SK-N-SH treated with all-trans-retinoic acid at 6 μM for 48 hours (cell line): Measurements from ENCODE around the gene CNPY1.

ENCODE experiments used
- ATAC-seq: fragments of 200-7000 bp; cut with Tn5 transposase; 3 replicates; pipeline ENCODE4 v1.9.1; 2020; ENCODE audit warnings: mild to moderate bottlenecking, moderate library complexity
- ARNTL ChIP-seq: fragments of 450-650 bp; formaldehyde crosslinking; IDR thresholded peaks from 2 replicates; pipeline ENCODE4 v1.5.0; 2020; ENCODE audit warnings: low read depth, mild to moderate bottlenecking, moderate library complexity, borderline replicate concordance
- BACH2 ChIP-seq: fragments of 250-450 bp; sonication (Bioruptor Pico); IDR thresholded peaks from 2 replicates; pipeline ENCODE4 v1.9.0; 2021; ENCODE audit warnings: mild to moderate bottlenecking, borderline replicate concordance
- CSDC2 ChIP-seq: fragments of 250-450 bp; sonication (Bioruptor Pico); IDR thresholded peaks from 2 replicates; pipeline ENCODE4 v1.5.0; 2020; ENCODE audit warnings: mild to moderate bottlenecking, moderate library complexity
- CSRNP3 ChIP-seq: fragments of 250-450 bp; sonication (Bioruptor Pico); IDR thresholded peaks from 2 replicates; pipeline ENCODE4 v1.5.1; 2021; ENCODE audit warnings: mild to moderate bottlenecking, moderate library complexity
- ESRRG ChIP-seq: fragments of 250-450 bp; sonication (Bioruptor Pico); IDR thresholded peaks from 2 replicates; pipeline ENCODE4 v1.6.1; 2021; ENCODE audit warnings: mild to moderate bottlenecking
- ISL1 ChIP-seq: fragments of 250-450 bp; sonication (Bioruptor Pico); IDR thresholded peaks from 2 replicates; pipeline ENCODE4 v2.1.2; 2022; ENCODE audit warnings: mild to moderate bottlenecking, moderate library complexity
- OSR1 ChIP-seq: fragments of 250-450 bp; sonication (Bioruptor Pico); IDR thresholded peaks from 2 replicates; pipeline ENCODE4 v1.8.0; 2022; ENCODE audit warnings: moderate library complexity, mild to moderate bottlenecking, inconsistent platforms
- PATZ1 ChIP-seq: fragments of 250-450 bp; sonication (Bioruptor Pico); IDR thresholded peaks from 2 replicates; pipeline ENCODE4 v1.8.0; 2020; ENCODE audit warnings: mild to moderate bottlenecking, moderate library complexity, borderline replicate concordance
- PPARA ChIP-seq: fragments of 250-450 bp; sonication (Bioruptor Pico); IDR thresholded peaks from 2 replicates; pipeline ENCODE4 v1.5.0; 2020; ENCODE audit warnings: mild to moderate bottlenecking, borderline replicate concordance
- RARB ChIP-seq: fragments of 250-450 bp; sonication (Bioruptor Pico); IDR thresholded peaks from 2 replicates; pipeline ENCODE4 v1.8.0; 2021; ENCODE audit warnings: mild to moderate bottlenecking, moderate library complexity
- SNAI2 ChIP-seq: fragments of 250-450 bp; sonication (Bioruptor Pico); IDR thresholded peaks from 2 replicates; pipeline ENCODE4 v1.5.0; 2020; ENCODE audit warnings: mild to moderate bottlenecking, moderate library complexity
- TCF4 ChIP-seq: fragments of 250-450 bp; sonication (Bioruptor Pico); IDR thresholded peaks from 2 replicates; pipeline ENCODE4 v1.8.0; 2021; ENCODE audit warnings: mild to moderate bottlenecking, moderate library complexity, borderline replicate concordance
- TOX ChIP-seq: fragments of 250-450 bp; sonication (Bioruptor Pico); IDR thresholded peaks from 2 replicates; pipeline ENCODE4 v1.8.0; 2021; ENCODE audit warnings: mild to moderate bottlenecking, moderate library complexity, borderline replicate concordance
- ZC3H10 ChIP-seq: fragments of 250-450 bp; sonication (Bioruptor Pico); IDR thresholded peaks from 2 replicates; pipeline ENCODE4 v1.5.1; 2021; ENCODE audit warnings: mild to moderate bottlenecking, moderate library complexity
- ZFP3 ChIP-seq: fragments of 250-450 bp; sonication (Bioruptor Pico); IDR thresholded peaks from 2 replicates; pipeline ENCODE4 v1.5.0; 2020; ENCODE audit warnings: mild to moderate bottlenecking, moderate library complexity
- ZFP30 ChIP-seq: fragments of 450-650 bp; formaldehyde crosslinking; IDR thresholded peaks from 2 replicates; pipeline ENCODE4 v1.5.0; 2022; ENCODE audit warnings: mild to moderate bottlenecking, moderate library complexity
- ZNF565 ChIP-seq: fragments of 450-650 bp; formaldehyde crosslinking; conservative IDR thresholded peaks from 2 replicates; pipeline ENCODE4 v1.5.0; 2020; ENCODE audit warnings: low read depth, mild to moderate bottlenecking, moderate library complexity
- ZNF70 ChIP-seq: fragments of 450-650 bp; formaldehyde crosslinking; IDR thresholded peaks from 2 replicates; pipeline ENCODE4 v1.5.0; 2020; ENCODE audit warnings: mild to moderate bottlenecking, moderate library complexity
- ZNF8 ChIP-seq: fragments of 450-650 bp; formaldehyde crosslinking; IDR thresholded peaks from 2 replicates; pipeline ENCODE4 v1.5.0; 2020; ENCODE audit warnings: mild to moderate bottlenecking, moderate library complexity
- TF ChIP-seq, protein P1 (sequence below): fragments of 250-450 bp; sonication (Bioruptor Pico); IDR thresholded peaks from 2 replicates; pipeline ENCODE4 v1.5.1; 2020; ENCODE audit warnings: low read depth, mild to moderate bottlenecking, moderate library complexity
- TF ChIP-seq, protein P2 (sequence below): fragments of 250-450 bp; sonication (Bioruptor Pico); IDR thresholded peaks from 2 replicates; pipeline ENCODE4 v1.5.0; 2020; ENCODE audit warnings: mild to moderate bottlenecking, moderate library complexity

CNPY1 gene

DNA sequence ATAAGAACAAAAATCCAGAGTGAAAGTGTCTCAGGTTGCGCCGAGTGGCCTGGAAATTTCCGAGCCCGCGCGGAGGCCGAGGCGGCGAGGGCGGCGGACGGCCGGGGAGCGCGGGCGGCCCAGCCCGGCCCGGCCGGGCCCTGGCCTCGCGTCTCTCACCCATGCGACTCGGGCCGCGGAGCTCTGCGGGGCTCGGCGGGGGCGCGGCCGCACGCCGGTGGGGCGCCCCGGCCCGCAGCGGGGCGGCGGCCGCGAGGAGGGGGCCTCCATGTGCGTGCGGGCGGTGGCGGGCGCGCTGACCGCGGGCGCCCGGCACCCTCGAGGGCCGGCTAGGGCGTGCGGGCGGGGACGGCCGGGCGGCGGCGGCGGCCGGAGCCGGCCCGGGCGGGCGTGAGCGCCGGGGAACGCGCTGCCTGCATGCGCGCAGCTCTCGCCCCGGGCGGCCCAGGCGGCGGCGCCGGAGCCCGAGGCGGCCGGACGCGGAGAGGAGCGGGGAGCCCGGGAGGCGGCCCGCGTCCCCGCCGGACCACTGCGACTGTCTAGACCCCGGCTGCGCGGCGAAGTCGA is 88.7 kb downstream of the CNPY1 start:
- ATAC-seq, result no peak
- TF ChIP-seq, protein P1, sequence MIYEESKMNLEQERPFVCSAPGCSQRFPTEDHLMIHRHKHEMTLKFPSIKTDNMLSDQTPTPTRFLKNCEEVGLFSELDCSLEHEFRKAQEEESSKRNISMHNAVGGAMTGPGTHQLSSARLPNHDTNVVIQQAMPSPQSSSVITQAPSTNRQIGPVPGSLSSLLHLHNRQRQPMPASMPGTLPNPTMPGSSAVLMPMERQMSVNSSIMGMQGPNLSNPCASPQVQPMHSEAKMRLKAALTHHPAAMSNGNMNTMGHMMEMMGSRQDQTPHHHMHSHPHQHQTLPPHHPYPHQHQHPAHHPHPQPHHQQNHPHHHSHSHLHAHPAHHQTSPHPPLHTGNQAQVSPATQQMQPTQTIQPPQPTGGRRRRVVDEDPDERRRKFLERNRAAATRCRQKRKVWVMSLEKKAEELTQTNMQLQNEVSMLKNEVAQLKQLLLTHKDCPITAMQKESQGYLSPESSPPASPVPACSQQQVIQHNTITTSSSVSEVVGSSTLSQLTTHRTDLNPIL (CRISPR knock-in tag), result no peak
- TF ChIP-seq SNAI2 (CRISPR knock-in tag) (no peak), ESRRG (CRISPR knock-in tag) (no peak), ISL1 (CRISPR knock-in tag) (no peak), OSR1 (CRISPR knock-in tag) (no peak), PATZ1 (no peak), ZNF70 (CRISPR knock-in tag) (no peak), ZNF565 (no peak), ZFP30 (no peak)
- TF ChIP-seq, protein P2, sequence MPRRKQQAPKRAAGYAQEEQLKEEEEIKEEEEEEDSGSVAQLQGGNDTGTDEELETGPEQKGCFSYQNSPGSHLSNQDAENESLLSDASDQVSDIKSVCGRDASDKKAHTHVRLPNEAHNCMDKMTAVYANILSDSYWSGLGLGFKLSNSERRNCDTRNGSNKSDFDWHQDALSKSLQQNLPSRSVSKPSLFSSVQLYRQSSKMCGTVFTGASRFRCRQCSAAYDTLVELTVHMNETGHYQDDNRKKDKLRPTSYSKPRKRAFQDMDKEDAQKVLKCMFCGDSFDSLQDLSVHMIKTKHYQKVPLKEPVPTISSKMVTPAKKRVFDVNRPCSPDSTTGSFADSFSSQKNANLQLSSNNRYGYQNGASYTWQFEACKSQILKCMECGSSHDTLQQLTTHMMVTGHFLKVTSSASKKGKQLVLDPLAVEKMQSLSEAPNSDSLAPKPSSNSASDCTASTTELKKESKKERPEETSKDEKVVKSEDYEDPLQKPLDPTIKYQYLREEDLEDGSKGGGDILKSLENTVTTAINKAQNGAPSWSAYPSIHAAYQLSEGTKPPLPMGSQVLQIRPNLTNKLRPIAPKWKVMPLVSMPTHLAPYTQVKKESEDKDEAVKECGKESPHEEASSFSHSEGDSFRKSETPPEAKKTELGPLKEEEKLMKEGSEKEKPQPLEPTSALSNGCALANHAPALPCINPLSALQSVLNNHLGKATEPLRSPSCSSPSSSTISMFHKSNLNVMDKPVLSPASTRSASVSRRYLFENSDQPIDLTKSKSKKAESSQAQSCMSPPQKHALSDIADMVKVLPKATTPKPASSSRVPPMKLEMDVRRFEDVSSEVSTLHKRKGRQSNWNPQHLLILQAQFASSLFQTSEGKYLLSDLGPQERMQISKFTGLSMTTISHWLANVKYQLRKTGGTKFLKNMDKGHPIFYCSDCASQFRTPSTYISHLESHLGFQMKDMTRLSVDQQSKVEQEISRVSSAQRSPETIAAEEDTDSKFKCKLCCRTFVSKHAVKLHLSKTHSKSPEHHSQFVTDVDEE, result no peak

DNA sequence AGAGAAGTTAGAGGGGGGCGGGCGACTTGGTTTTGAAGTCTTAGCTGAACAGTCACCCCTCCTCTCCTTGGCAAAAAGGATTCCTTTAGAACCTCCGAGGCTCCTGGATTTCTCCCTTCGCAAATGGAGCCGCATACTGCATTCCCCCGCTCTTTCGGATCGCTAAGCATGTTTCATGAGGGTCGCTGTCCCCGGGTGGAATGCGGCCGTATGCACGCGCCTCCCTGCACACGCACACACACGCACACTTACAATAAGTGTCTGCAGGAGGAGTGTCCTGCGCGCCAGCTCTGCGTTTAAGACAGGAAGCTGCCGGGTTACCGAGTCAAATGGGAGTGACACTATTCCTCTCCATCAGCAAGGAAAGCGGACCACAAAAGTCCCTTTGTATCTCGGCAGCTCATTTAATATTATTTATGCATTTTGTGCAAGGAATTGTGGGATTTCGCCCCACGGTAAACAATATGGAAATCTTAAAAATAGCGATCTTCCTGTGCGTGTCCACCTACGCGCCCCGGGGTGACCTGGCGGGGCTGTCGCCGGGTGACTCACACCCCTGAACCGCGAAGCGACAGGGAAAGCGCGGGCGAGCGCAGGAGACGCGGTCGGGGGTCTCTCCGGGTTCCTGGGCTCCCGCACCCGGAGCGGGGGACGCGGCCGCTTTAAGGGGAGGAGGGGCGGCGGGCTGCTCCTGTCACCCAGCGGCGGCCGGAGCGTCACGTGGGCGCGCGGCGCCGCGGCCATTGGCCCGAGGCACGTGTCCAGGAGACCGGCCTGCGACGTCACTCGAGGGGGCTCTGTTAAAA is 89.4 kb downstream of the CNPY1 start:
- peak; percentile 65 for ATAC-seq
- TF ChIP-seq BACH2 (CRISPR knock-in tag) (no peak), ARNTL (CRISPR knock-in tag) (no peak), PATZ1 (no peak), ESRRG (CRISPR knock-in tag) (no peak), CSDC2 (CRISPR knock-in tag) (no peak), SNAI2 (CRISPR knock-in tag) (no peak), CSRNP3 (CRISPR knock-in tag) (no peak), TOX (CRISPR knock-in tag) (no peak), TCF4 (no peak), RARB (no peak), ZNF70 (CRISPR knock-in tag) (no peak), ZC3H10 (CRISPR knock-in tag) (no peak), ZNF8 (CRISPR knock-in tag) (no peak), ZNF565 (no peak), ISL1 (CRISPR knock-in tag) (no peak), ZFP3 (CRISPR knock-in tag) (no peak), PPARA (CRISPR knock-in tag) (no peak), OSR1 (CRISPR knock-in tag) (no peak)
- TF ChIP-seq, protein P1 (CRISPR knock-in tag), result no peak
